Gastroesophageal sphincter (tissue), 4 donors: ENCODE measurements around the gene LNX1. TPM values are rescaled to one million over a fixed set of nuclear protein-coding genes. Genes with fewer than 3 reads are reported as not detected.

ENCODE experiments used
- ATAC-seq: fragments of 150-250 bp; one replicate; pipeline ENCODE4 v1.9.1; 2016; ENCODE audit warnings: mild to moderate bottlenecking, moderate library complexity
- H3K27ac ChIP-seq, 4 donors: fragments of 200-600 bp; sonication (generic) in 3 of 4; 1 replicate in 3 of 4; 2 replicates in 1 of 4; pipeline ENCODE4 v1.5.1; 2016 to 2019
- H3K27me3 ChIP-seq: fragments of 200-600 bp; sonication (generic); one replicate; pipeline ENCODE4 v1.5.1; 2019
- H3K36me3 ChIP-seq, 2 donors: fragments of 200-600 bp; sonication (generic); one replicate each; pipeline ENCODE4 v1.5.1; 2019; ENCODE audit warnings: control low read depth in 1 of 2
- H3K4me1 ChIP-seq, 3 donors: fragments of 200-600 bp; sonication (generic); 1 replicate in 2 of 3; 2 replicates in 1 of 3; pipeline ENCODE4 v1.5.1; 2016 to 2019; ENCODE audit warnings: control low read depth in 2 of 3
- H3K4me3 ChIP-seq, 2 donors: fragments of 200-600 bp; sonication (generic); one replicate each; pipeline ENCODE4 v1.5.1; 2019; ENCODE audit warnings: mild to moderate bottlenecking in 1 of 2, moderate library complexity in 1 of 2
- H3K9me3 ChIP-seq, 3 donors: fragments of 200-600 bp; sonication (generic); one replicate each; pipeline ENCODE4 v1.5.1; 2017 to 2019; ENCODE audit warnings: control low read depth in 2 of 3
- CTCF ChIP-seq, 4 experiments: fragments of 200-600 bp in 2 of 4; fragments of 450-650 bp in 2 of 4; sonication (generic) in 1 of 4; IDR thresholded peaks; one replicate each; pipeline ENCODE4 v1.5.1; 2017 to 2019; ENCODE audit warnings: antibody characterized with exemption in 4 of 4, mild to moderate bottlenecking in 2 of 4, moderate library complexity in 2 of 4
- EP300 ChIP-seq: sonication (generic); formaldehyde crosslinking; IDR thresholded peaks from one replicate; pipeline ENCODE4 v1.6.1; 2017; ENCODE audit warnings: antibody characterized with exemption, mild to moderate bottlenecking
- POLR2A ChIP-seq, 2 donors: fragments of 450-650 bp; IDR thresholded peaks; one replicate each; pipeline ENCODE4 v1.6.1; 2017; ENCODE audit warnings: antibody characterized with exemption in 2 of 2, mild to moderate bottlenecking in 2 of 2, moderate library complexity in 1 of 2
- POLR2AphosphoS5 ChIP-seq: sonication (generic); formaldehyde crosslinking; IDR thresholded peaks from one replicate; pipeline ENCODE4 v1.6.1; 2017; ENCODE audit warnings: antibody characterized with exemption
- WGBS, 2 donors: methylation state at CpG; one replicate each; pipeline ENCODE4 v1.1.5; 2018; ENCODE audit warnings: low coverage in 1 of 2; 5-methylcytosine and 5-hydroxymethylcytosine counted together
- total RNA-seq, 4 donors: library from RNA; depleted of rRNA; stranded (reverse); fragments of >200 nt; gene quantifications; one replicate each; pipeline ENCODE4 v1.1.0, GENCODE V29; 2016

Gene LNX1
- total RNA-seq, 4 donors from 2014 or later = 2.6 to 13.6 (median 7.2) TPM

GRCh38 chr4:53592122-53592521 lies 836 bp upstream of the LNX1 start:
- no peak for ATAC-seq
- no peak overlapping the region for H3K27ac ChIP-seq
- WGBS, 2 donors = 73% methylated on average over 8 of the region's 8 CpGs; no CpG with 5 or more reads in 1 of the 2 donors
- H3K9me3 ChIP-seq = no peaks in the 10 kb centered on the region
- no peaks in the 10 kb centered on the region for H3K36me3 ChIP-seq
- peaks cover 10% of the 10 kb centered on the region for H3K27me3 ChIP-seq
- no peaks in the 10 kb centered on the region for H3K4me1 ChIP-seq
- no peak overlapping the region for H3K4me3 ChIP-seq
- TF ChIP-seq EP300 (no peak), CTCF (IDR thresholded peaks at IDR 0.05) (no peak), POLR2AphosphoS5 (no peak), POLR2A (IDR thresholded peaks at IDR 0.05) (no peak)

GRCh38 chr4:53590187-53590586 lies 1.1 kb downstream of the LNX1 start:
- Histone ChIP-seq H3K27ac (no peak overlapping the region), H3K9me3 (no peaks in the 10 kb centered on the region), H3K27me3 (peaks cover 10% of the 10 kb centered on the region), H3K4me1 (no peaks in the 10 kb centered on the region), H3K4me3 (no peak overlapping the region), H3K36me3 (no peaks in the 10 kb centered on the region)
- ATAC-seq = no peak
- 84 to 88% methylated on average over 2 of the region's 2 CpGs for WGBS, 2 donors
- no peak for TF ChIP-seq POLR2AphosphoS5
- no peak for TF ChIP-seq EP300
- no peak for TF ChIP-seq POLR2A (IDR thresholded peaks at IDR 0.05)
- no peak for TF ChIP-seq CTCF (IDR thresholded peaks at IDR 0.05)

GRCh38 chr4:53589511-53589910 lies 1.8 kb downstream of the LNX1 start:
- no peaks in the 10 kb centered on the region for H3K4me1 ChIP-seq
- H3K27ac ChIP-seq = no peak overlapping the region
- no peaks in the 10 kb centered on the region for H3K9me3 ChIP-seq
- WGBS, 2 donors = 92 to 100% methylated on average over 1 to 2 of the region's 2 CpGs
- no peak for ATAC-seq
- TF ChIP-seq POLR2AphosphoS5 (no peak), POLR2A (IDR thresholded peaks at IDR 0.05) (no peak), CTCF (IDR thresholded peaks at IDR 0.05) (no peak), EP300 (no peak)
- H3K27me3 ChIP-seq = peaks cover 10% of the 10 kb centered on the region
- no peak overlapping the region for H3K4me3 ChIP-seq
- H3K36me3 ChIP-seq = no peaks in the 10 kb centered on the region

GRCh38 chr4:53587135-53587534 lies 4.2 kb downstream of the LNX1 start:
- no peak for ATAC-seq
- H3K4me3 ChIP-seq = no peak overlapping the region
- no peaks in the 10 kb centered on the region for H3K9me3 ChIP-seq
- 66% methylated on average over 2 of the region's 2 CpGs for WGBS, 2 donors
- H3K4me1 ChIP-seq = no peaks in the 10 kb centered on the region
- no peak for TF ChIP-seq POLR2AphosphoS5
- no peak for TF ChIP-seq CTCF (IDR thresholded peaks at IDR 0.05)
- no peak overlapping the region for H3K27ac ChIP-seq
- H3K27me3 ChIP-seq = peaks cover 10% of the 10 kb centered on the region
- H3K36me3 ChIP-seq = no peaks in the 10 kb centered on the region

GRCh38 chr4:53586121-53586816 lies 5.0 kb downstream of the LNX1 start:
- Histone ChIP-seq H3K27ac (no peak overlapping the region), H3K4me3 (no peak overlapping the region), H3K27me3 (peaks cover 1% of the 10 kb centered on the region), H3K9me3 (no peaks in the 10 kb centered on the region), H3K4me1 (no peaks in the 10 kb centered on the region), H3K36me3 (no peaks in the 10 kb centered on the region)
- TF ChIP-seq POLR2AphosphoS5 = no peak
- TF ChIP-seq POLR2A (IDR thresholded peaks at IDR 0.05) = no peak
- no peak for TF ChIP-seq EP300
- no peak for TF ChIP-seq CTCF (IDR thresholded peaks at IDR 0.05)
- whole genome bisulfite sequencing, 2 donors = 38 to 50% methylated on average over 6 of the region's 6 CpGs
- ATAC-seq = no peak
